ENCODE measurements around the gene ORC1.

ORC1 gene

GRCh38 chr1:52325786-52326185, 78.4 kb downstream of the ORC1 start:
- DNase-seq (ENCODE audit: extremely low read depth, insufficient read length) = no peak
- no peak for TF ChIP-seq CTCF (IDR thresholded peaks at IDR 0.05; ENCODE audit: insufficient read depth, low read length, poor library complexity, severe bottlenecking)
- Histone ChIP-seq H3K4me3 (replicated peaks; ENCODE audit: low read depth, low read length) (no peak overlapping the region), H3K27me3 (replicated peaks; ENCODE audit: control insufficient read depth, insufficient read depth, low read length) (no peaks in the 10 kb centered on the region), H3K36me3 (ENCODE audit: control insufficient read depth, insufficient read depth, low read length) (no peaks in the 10 kb centered on the region)

- no peak for DNase-seq (ENCODE audit: extremely low read depth, insufficient read length)
- Histone ChIP-seq H3K36me3 (ENCODE audit: control insufficient read depth, insufficient read depth, low read length) (no peaks in the 10 kb centered on the region), H3K27me3 (replicated peaks; ENCODE audit: control insufficient read depth, insufficient read depth, low read length) (no peaks in the 10 kb centered on the region), H3K4me3 (replicated peaks; ENCODE audit: low read depth, low read length) (no peak overlapping the region)
- TF ChIP-seq CTCF (IDR thresholded peaks at IDR 0.05; ENCODE audit: insufficient read depth, low read length, poor library complexity, severe bottlenecking) = no peak
Measured at GRCh38 chr1:52323731-52324130, 80.5 kb downstream of the ORC1 start.
